Spleen (tissue), 11 donors: ENCODE results near the gene RHOJ. TPM values are rescaled to one million over a fixed set of nuclear protein-coding genes. Genes with fewer than 3 reads are reported as not detected.

Experiments used
- DNase-seq: peaks from one replicate; pipeline ENCODE4 v3.0.0-alpha.2; 2020
- H3K27ac ChIP-seq, 8 donors: fragments of 200-600 bp; sonication (generic) in 7 of 8; 1 replicate in 4 of 8; 2 replicates in 4 of 8; pipeline versions ENCODE4 v1.5.0 to v1.8.0; 2016 to 2021; ENCODE audit warnings: inconsistent platforms in 4 of 8, mild to moderate bottlenecking in 4 of 8, moderate library complexity in 1 of 8
- H3K27me3 ChIP-seq, 7 donors: fragments of 200-600 bp; sonication (generic) in 6 of 7; replicated peaks in 1 of 7; 1 replicate in 4 of 7; 2 replicates in 3 of 7; pipeline versions ENCODE4 v1.5.0 to v1.8.0; 2016 to 2021; ENCODE audit warnings: inconsistent platforms in 3 of 7, mild to moderate bottlenecking in 1 of 7
- H3K36me3 ChIP-seq, 6 donors: fragments of 200-600 bp; sonication (generic) in 5 of 6; 1 replicate in 4 of 6; 2 replicates in 2 of 6; pipeline versions ENCODE4 v1.5.0 to v1.8.0; 2016 to 2021; ENCODE audit warnings: inconsistent platforms in 2 of 6
- H3K4me1 ChIP-seq, 6 donors: fragments of 200-600 bp; sonication (generic) in 5 of 6; 1 replicate in 3 of 6; 2 replicates in 3 of 6; pipeline versions ENCODE4 v1.5.0 to v1.8.0; 2016 to 2021; ENCODE audit warnings: inconsistent platforms in 3 of 6
- H3K4me3 ChIP-seq, 8 donors: fragments of 200-600 bp; sonication (generic) in 7 of 8; 1 replicate in 4 of 8; 2 replicates in 4 of 8; pipeline versions ENCODE4 v1.5.0 to v1.8.0; 2016 to 2021; ENCODE audit warnings: inconsistent platforms in 4 of 8, mild to moderate bottlenecking in 4 of 8, moderate library complexity in 2 of 8
- H3K9me3 ChIP-seq, 8 donors: fragments of 200-600 bp; sonication (generic) in 7 of 8; 1 replicate in 4 of 8; 2 replicates in 4 of 8; pipeline versions ENCODE4 v1.5.0 to v1.8.0; 2016 to 2021; ENCODE audit warnings: inconsistent platforms in 4 of 8
- POLR2A ChIP-seq, 3 donors: fragments of 450-650 bp; IDR thresholded peaks; one replicate each; pipeline ENCODE4 v1.5.1; 2017; ENCODE audit warnings: antibody characterized with exemption in 3 of 3, mild to moderate bottlenecking in 1 of 3
- POLR2AphosphoS5 ChIP-seq, 3 donors: sonication (generic); formaldehyde crosslinking; IDR thresholded peaks; one replicate each; pipeline ENCODE4 v1.5.1; 2017; ENCODE audit warnings: antibody characterized with exemption in 3 of 3
- WGBS, 5 donors: extraction: QIAGEN DNeasy Blood & Tissue Kit in 3 of 5; methylation state at CpG; one replicate each; pipeline versions ENCODE4 v1.1.5 to v1.1.7; 2013 to 2018; 5-methylcytosine and 5-hydroxymethylcytosine counted together
- intact Hi-C: fragments of 100-400 bp; cut with DNase I; formaldehyde crosslinking; loops from one replicate; pipeline ENCODE4 v1.15.0; 2023; ENCODE audit warnings: low total_unique reads
- polyA plus RNA-seq, 3 donors: library from polyadenylated mRNA; stranded (reverse); fragments of 200-250 nt; gene quantifications; one replicate each; pipeline ENCODE4 v1.2.1, GENCODE V29; 2013
- total RNA-seq, 7 donors: library from RNA; depleted of rRNA in 3 of 7; stranded (reverse); fragments of >200 nt in 3 of 7; fragmentation: NEBNext Ultra II Directional in 4 of 7; extraction: Animal tissue kit (Norgen Biotek cat#: 25700) in 4 of 7; gene quantifications; one replicate each; pipeline versions ENCODE4 v1.1.0 to v1.2.1, GENCODE V29; 2016 to 2021
- TF ChIP-seq, protein P1 (sequence below), 11 experiments: fragments of 200-600 bp in 7 of 11; fragments of 450-650 bp in 4 of 11; sonication (generic) in 4 of 11; IDR thresholded peaks in 8 of 11; conservative IDR thresholded peaks in 3 of 11; 1 replicate in 7 of 11; 2 replicates in 4 of 11; pipeline versions ENCODE4 v1.4.0 to v1.8.0; 2016 to 2021; ENCODE audit warnings: antibody characterized with exemption in 11 of 11, inconsistent platforms in 4 of 11, mild to moderate bottlenecking in 1 of 11
- donor health status: healthy with polysubstance abuse.
- donor health status: DM: no; HTN: no; CAD: no; lungs with moderate emphysema.
- donor health status: DM: no; HTN: no; CAD: no.
- donor health status: Bipolar disorder and iron deficiency.
- donor health status: healthy.
- donor health status: DM: no; HTN: no; CAD: no.
- donor health status: DM: yes; HTN: yes; CAD: no.

RHOJ gene
- total and polyA plus RNA-seq, 10 donors, result 5.5 to 26.3 (median 14.9) TPM

DNA sequence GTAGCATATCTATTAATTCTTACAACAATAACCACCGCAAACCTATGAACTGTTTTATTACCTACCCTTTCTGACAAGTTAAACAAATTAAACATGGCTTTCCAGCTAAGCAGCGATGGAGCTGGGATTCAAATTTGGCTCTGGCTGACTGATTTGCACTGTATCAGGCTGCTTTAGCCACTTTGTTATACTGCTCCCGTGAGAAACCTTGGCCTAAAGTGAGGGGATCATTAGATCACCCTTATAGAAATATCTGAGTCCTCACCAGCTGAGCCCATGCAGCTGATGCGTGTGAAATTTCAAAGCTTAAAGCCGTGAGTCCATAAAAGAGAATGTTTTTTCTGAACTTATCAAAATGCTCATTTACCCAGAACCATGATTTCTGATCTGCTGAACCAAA, 122.6 kb downstream of the RHOJ start:
- 89 to 94% (median 93%) methylated on average over 5 of the region's 5 CpGs for WGBS, 5 donors
- intact Hi-C loops, result no loop called here
- H3K36me3 ChIP-seq, result no peaks in the 10 kb centered on the region
- H3K4me1 ChIP-seq, result no peaks in the 10 kb centered on the region
- no peak overlapping the region for H3K4me3 ChIP-seq
- peaks cover 0 to under 1% (median 0%) of the 10 kb centered on the region in 8 donors for H3K9me3 ChIP-seq
- DNase-seq, result no peak
- TF ChIP-seq, protein P1, sequence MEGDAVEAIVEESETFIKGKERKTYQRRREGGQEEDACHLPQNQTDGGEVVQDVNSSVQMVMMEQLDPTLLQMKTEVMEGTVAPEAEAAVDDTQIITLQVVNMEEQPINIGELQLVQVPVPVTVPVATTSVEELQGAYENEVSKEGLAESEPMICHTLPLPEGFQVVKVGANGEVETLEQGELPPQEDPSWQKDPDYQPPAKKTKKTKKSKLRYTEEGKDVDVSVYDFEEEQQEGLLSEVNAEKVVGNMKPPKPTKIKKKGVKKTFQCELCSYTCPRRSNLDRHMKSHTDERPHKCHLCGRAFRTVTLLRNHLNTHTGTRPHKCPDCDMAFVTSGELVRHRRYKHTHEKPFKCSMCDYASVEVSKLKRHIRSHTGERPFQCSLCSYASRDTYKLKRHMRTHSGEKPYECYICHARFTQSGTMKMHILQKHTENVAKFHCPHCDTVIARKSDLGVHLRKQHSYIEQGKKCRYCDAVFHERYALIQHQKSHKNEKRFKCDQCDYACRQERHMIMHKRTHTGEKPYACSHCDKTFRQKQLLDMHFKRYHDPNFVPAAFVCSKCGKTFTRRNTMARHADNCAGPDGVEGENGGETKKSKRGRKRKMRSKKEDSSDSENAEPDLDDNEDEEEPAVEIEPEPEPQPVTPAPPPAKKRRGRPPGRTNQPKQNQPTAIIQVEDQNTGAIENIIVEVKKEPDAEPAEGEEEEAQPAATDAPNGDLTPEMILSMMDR (IDR thresholded peaks at IDR 0.05 in 8 of 11, conservative IDR thresholded peaks at IDR 0.05 in 3 of 11), result no peak
- no peak for TF ChIP-seq POLR2A (IDR thresholded peaks at IDR 0.05)
- no peak for TF ChIP-seq POLR2AphosphoS5 (IDR thresholded peaks at IDR 0.05)
- H3K27ac ChIP-seq, result no peak overlapping the region
- H3K27me3 ChIP-seq, result no peaks in the 10 kb centered on the region

DNA sequence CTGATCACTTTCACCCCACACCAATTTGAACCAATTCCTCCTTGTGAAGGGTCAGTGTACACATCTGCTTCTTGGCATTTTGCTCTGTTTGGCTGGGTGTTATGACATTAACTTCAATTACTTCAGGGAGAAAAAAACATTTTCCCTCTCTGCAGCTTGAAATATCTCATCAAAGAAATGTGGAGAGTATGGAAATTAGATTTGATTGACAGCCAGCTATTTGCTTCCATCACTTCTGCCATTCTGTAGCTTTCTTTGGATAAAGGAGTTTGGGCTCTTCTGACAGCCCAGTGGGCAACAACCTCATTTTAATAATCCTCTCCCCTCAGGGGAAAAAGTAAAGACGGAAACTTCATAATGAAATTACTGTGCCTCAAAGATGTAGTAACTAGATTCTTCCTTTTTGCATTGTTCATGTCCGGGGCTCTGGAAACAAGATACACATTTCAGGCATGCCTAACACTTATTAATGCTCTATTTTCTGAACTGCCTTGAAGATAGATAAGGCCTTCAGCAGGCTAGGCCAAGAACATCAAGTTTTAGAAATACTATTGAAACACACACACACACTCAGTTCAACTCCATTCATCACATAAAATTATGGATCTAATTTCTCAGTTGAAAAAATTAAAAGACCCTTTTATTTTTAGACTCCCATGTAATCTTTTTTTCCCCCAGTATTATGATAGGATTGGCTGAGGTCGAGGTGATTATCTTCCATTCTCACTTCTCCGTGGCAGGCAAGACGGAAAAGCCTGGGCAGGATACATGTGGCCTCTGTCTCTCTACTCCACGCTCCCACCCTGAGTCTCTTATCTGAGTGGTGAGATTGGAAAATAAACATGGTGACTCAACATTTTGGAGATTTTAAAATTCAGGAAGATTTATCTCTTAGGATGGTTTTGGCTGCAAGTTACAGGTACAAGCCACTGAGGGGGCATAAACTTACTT, 124.8 kb downstream of the RHOJ start:
- DNase-seq, result no peak

DNA sequence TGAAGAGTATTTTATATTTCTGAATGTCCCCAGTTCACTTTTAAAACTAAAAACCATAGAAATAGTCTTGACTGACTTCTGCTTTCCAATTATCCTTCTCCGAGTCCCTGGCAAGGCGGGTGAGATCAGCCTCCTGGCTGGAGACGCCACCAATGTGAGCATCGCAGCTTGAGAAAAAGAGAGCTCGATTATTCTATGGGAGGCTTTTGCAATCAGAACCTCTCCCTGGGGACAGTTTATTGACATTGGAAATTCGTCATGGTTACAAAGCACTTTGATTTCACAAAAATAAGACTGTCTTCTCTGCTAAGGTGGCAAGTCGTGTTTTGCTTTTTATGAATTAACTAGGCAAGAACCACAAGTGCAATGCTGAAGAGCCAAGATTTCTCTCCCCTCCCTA, 138.1 kb downstream of the RHOJ start:
- Histone ChIP-seq H3K36me3 (no peaks in the 10 kb centered on the region), H3K27ac (no peak overlapping the region), H3K9me3 (peaks cover 0 to 5% (median 0%) of the 10 kb centered on the region in 8 donors), H3K4me1 (no peaks in the 10 kb centered on the region), H3K27me3 (peaks cover 0 to 6% (median 0%) of the 10 kb centered on the region in 7 donors), H3K4me3 (no peak overlapping the region)
- no peak for DNase-seq
- TF ChIP-seq POLR2AphosphoS5 (IDR thresholded peaks at IDR 0.05) (no peak), POLR2A (IDR thresholded peaks at IDR 0.05) (no peak)
- TF ChIP-seq, protein P1 (IDR thresholded peaks at IDR 0.05 in 8 of 11, conservative IDR thresholded peaks at IDR 0.05 in 3 of 11), result no peak
- intact Hi-C loops, result no loop called here
- WGBS, 5 donors, result 76 to 85% (median 82%) methylated on average over 7 of the region's 7 CpGs

More for the DNA sequence above, 124.8 kb downstream of the RHOJ start:
- TF ChIP-seq POLR2AphosphoS5 (IDR thresholded peaks at IDR 0.05), result no peak
- TF ChIP-seq, protein P1 (IDR thresholded peaks at IDR 0.05 in 8 of 11, conservative IDR thresholded peaks at IDR 0.05 in 3 of 11), result no peak
- no peak for TF ChIP-seq POLR2A (IDR thresholded peaks at IDR 0.05)
- no peaks in the 10 kb centered on the region for H3K27me3 ChIP-seq
- intact Hi-C loops, result no loop called here
- H3K4me3 ChIP-seq, result no peak overlapping the region
- H3K9me3 ChIP-seq, result peaks cover 0 to 5% (median 0%) of the 10 kb centered on the region in 8 donors
- WGBS, 5 donors, result 73 to 81% (median 77%) methylated on average over 6 of the region's 6 CpGs
- H3K36me3 ChIP-seq, result no peaks in the 10 kb centered on the region
- H3K4me1 ChIP-seq, result no peaks in the 10 kb centered on the region
- no peak overlapping the region for H3K27ac ChIP-seq

Other genes starting within 250 kb of the RHOJ start
- gene KCNH5, start 159.0 kb upstream of the RHOJ start, total RNA-seq, result under 1 TPM in 2 of 7 donors, not detected in 5; 0.03 TPM
- under 1 TPM in 2 of 3 donors, not detected in 1; 0.02 to 0.03 TPM for gene KCNH5, start 159.0 kb upstream of the RHOJ start, polyA plus RNA-seq
- gene GPHB5, start 114.5 kb downstream of the RHOJ start, total RNA-seq, result not detected
- gene GPHB5, start 114.5 kb downstream of the RHOJ start, polyA plus RNA-seq, result not detected